ENCODE measurements around the gene TNKS2. TPM values are rescaled to one million over a fixed set of nuclear protein-coding genes. Genes with fewer than 3 reads are reported as not detected.

TNKS2 gene
- total and polyA plus RNA-seq, 3 donors from 2014 or later: 23.4 to 36.1 (median 31.3) TPM

DNA sequence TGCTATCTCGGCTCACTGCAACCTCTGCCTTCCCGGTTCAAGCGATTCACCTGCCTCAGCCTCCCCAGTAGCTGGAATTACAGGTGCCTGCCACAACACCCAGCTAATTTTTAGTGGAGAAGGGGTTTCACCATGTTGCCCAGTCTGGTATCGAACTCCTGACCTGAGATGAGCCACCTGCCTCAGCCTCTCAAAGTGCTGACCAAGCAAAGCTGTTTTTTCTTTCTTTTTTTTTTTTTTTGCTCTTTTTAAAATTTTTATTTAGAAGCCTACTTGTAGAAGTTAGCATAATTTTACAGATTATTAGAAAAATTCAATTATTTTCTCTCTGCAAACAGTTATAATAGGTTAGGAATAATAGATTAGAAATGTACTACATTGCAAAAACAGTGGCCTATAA lies 112.2 kb downstream of the TNKS2 start:
- Histone ChIP-seq H3K27ac (no peak overlapping the region), H3K36me3 (ENCODE audit: low read depth, missing control alignments) (no peaks in the 10 kb centered on the region), H3K9me3 (no peaks in the 10 kb centered on the region), H3K27me3 (no peaks in the 10 kb centered on the region), H3K4me1 (peaks cover 7% of the 10 kb centered on the region), H3K4me3 (no peak overlapping the region)
- TF ChIP-seq POLR2A (IDR thresholded peaks at IDR 0.05): no peak
- no peak for DNase-seq
- WGBS, 2 donors: 52 to 76% methylated on average over 4 of the region's 4 CpGs
- intact Hi-C loops (cut with DNase I; ENCODE audit: low total_unique reads): no loop called here

Small RNAs within 50 kb of the gene (small RNA-seq; reads per million reads assigned to genes)
- gene AL359198.2 (0 reads per million in 2 donors), gene SRP9P1 (0 reads per million in 2 donors)

Other genes starting within 250 kb of the TNKS2 start
- gene PPP1R3C, start 165.4 kb upstream of the TNKS2 start, total RNA-seq: 1 to 10 TPM; 4.7 to 5.8 TPM
- gene PPP1R3C, start 165.4 kb upstream of the TNKS2 start, polyA plus RNA-seq (ENCODE audit: insufficient read depth, low read depth, low replicate concordance): 9.7 TPM
- gene FGFBP3, start 111.1 kb downstream of the TNKS2 start, total RNA-seq: 1 to 10 TPM in 1 of 2 donors, under 1 TPM in 1; 0.93 to 1.4 TPM
- 0.82 TPM for gene FGFBP3, start 111.1 kb downstream of the TNKS2 start, polyA plus RNA-seq (ENCODE audit: insufficient read depth, low read depth, low replicate concordance)
- 10 to 100 TPM; 60.9 to 81.8 TPM for gene BTAF1, start 125.3 kb downstream of the TNKS2 start, total RNA-seq
- 37.5 TPM for gene BTAF1, start 125.3 kb downstream of the TNKS2 start, polyA plus RNA-seq (ENCODE audit: insufficient read depth, low read depth, low replicate concordance)